GM23338 (cell line): ENCODE results near the gene RNF26. TPM values are rescaled to one million over a fixed set of nuclear protein-coding genes. Genes with fewer than 3 reads are reported as not detected.

Experiments used
- ATAC-seq: fragments of 200-7000 bp; cut with Tn5 transposase; 3 replicates; pipeline ENCODE4 v1.9.1; 2020
- DNase-seq: peaks from one replicate; pipeline ENCODE4 v3.0.0-alpha.2; 2015; ENCODE audit warnings: low spot score
- H2AFZ ChIP-seq: fragments of 200-600 bp; sonication (generic); 2 replicates; pipeline ENCODE4 v1.8.0; 2016; ENCODE audit warnings: antibody characterized with exemption, mild to moderate bottlenecking, moderate library complexity
- H3F3A ChIP-seq: fragments of 200-600 bp; sonication (generic); replicated peaks from 2 replicates; pipeline ENCODE4 v1.8.0; 2017; ENCODE audit warnings: antibody characterized with exemption, mixed run types, low read depth
- H3K27ac ChIP-seq: fragments of 200-600 bp; sonication (generic); 2 replicates; pipeline ENCODE4 v1.6.1; 2016; ENCODE audit warnings: low read depth
- H3K27me3 ChIP-seq: fragments of 200-600 bp; sonication (generic); 2 replicates; pipeline ENCODE4 v1.8.0; 2016; ENCODE audit warnings: mild to moderate bottlenecking, mixed run types, moderate library complexity; ENCODE audit not compliant: insufficient read depth
- H3K36me3 ChIP-seq: fragments of 200-600 bp; sonication (generic); 2 replicates; pipeline ENCODE4 v1.8.0; 2016; ENCODE audit warnings: mild to moderate bottlenecking; ENCODE audit not compliant: insufficient read depth
- H3K4me1 ChIP-seq: fragments of 200-600 bp; sonication (generic); 2 replicates; pipeline ENCODE4 v1.8.0; 2016; ENCODE audit warnings: mild to moderate bottlenecking, moderate library complexity; ENCODE audit not compliant: insufficient read depth
- H3K4me2 ChIP-seq: fragments of 200-600 bp; sonication (generic); 2 replicates; pipeline ENCODE4 v1.7.1; 2017; ENCODE audit warnings: mixed run types
- H3K4me3 ChIP-seq: fragments of 200-600 bp; sonication (generic); 2 replicates; pipeline ENCODE4 v1.6.1; 2016; ENCODE audit warnings: mixed run types
- H3K79me2 ChIP-seq: fragments of 200-600 bp; sonication (generic); replicated peaks from 2 replicates; pipeline ENCODE4 v1.8.0; 2017; ENCODE audit warnings: mild to moderate bottlenecking; ENCODE audit not compliant: insufficient read depth
- H3K9me2 ChIP-seq: fragments of 200-600 bp; sonication (generic); 2 replicates; pipeline ENCODE4 v1.8.0; 2017; ENCODE audit not compliant: insufficient read depth
- H4K20me1 ChIP-seq: fragments of 200-600 bp; sonication (generic); replicated peaks from 2 replicates; pipeline ENCODE4 v1.8.0; 2017; ENCODE audit warnings: mild to moderate bottlenecking; ENCODE audit not compliant: insufficient read depth
- H3K27ac Mint-ChIP-seq: 2 replicates; pipeline ENCODE4 v1.8.0; 2020; ENCODE audit warnings: inconsistent platforms, mild to moderate bottlenecking, moderate library complexity, mixed read lengths
- H3K27me3 Mint-ChIP-seq: 3 replicates; pipeline ENCODE4 v1.8.0; 2022; ENCODE audit warnings: low read depth, mild to moderate bottlenecking, moderate library complexity, mixed read lengths, inconsistent platforms; ENCODE audit not compliant: insufficient read depth, poor library complexity
- H3K36me3 Mint-ChIP-seq: 3 replicates; pipeline ENCODE4 v1.8.0; 2021; ENCODE audit warnings: low read depth, mild to moderate bottlenecking, inconsistent platforms, moderate library complexity, mixed read lengths
- H3K4me1 Mint-ChIP-seq: 3 replicates; pipeline ENCODE4 v1.8.0; 2020; ENCODE audit warnings: mild to moderate bottlenecking, inconsistent platforms, mixed read lengths
- H3K4me3 Mint-ChIP-seq: 3 replicates; pipeline ENCODE4 v1.8.0; 2021; ENCODE audit warnings: moderate library complexity, mild to moderate bottlenecking, inconsistent platforms, mixed read lengths
- H3K9me3 Mint-ChIP-seq: 3 replicates; pipeline ENCODE4 v1.8.0; 2020; ENCODE audit warnings: moderate library complexity, mild to moderate bottlenecking, inconsistent platforms, mixed read lengths
- CREB1 ChIP-seq: fragments of 250-450 bp; sonication (Bioruptor Pico); IDR thresholded peaks from 2 replicates; pipeline ENCODE4 v1.5.0; 2020; ENCODE audit warnings: low read depth, mild to moderate bottlenecking, moderate library complexity
- CTCF ChIP-seq, 2 experiments: fragments of 200-600 bp in 1 of 2; sonication (generic) in 1 of 2; conservative IDR thresholded peaks; 2 replicates each; pipeline versions ENCODE4 v1.5.1 to v1.6.1; 2016 to 2017; ENCODE audit warnings: antibody characterized with exemption in 2 of 2, low read depth in 2 of 2, mild to moderate bottlenecking in 2 of 2, moderate library complexity in 1 of 2
- EZH2 ChIP-seq: fragments of 200-600 bp; sonication (generic); IDR thresholded peaks from one replicate; pipeline ENCODE4 v1.8.0; 2017; ENCODE audit warnings: antibody characterized with exemption, mild to moderate bottlenecking, low read depth; ENCODE audit not compliant: unreplicated experiment
- JUNB ChIP-seq: IDR thresholded peaks from one replicate; pipeline ENCODE4 v1.6.1; 2016; ENCODE audit warnings: antibody characterized with exemption; ENCODE audit not compliant: unreplicated experiment
- NANOG ChIP-seq: IDR thresholded peaks from 2 replicates; pipeline ENCODE4 v1.6.1; 2016; ENCODE audit warnings: antibody characterized with exemption, borderline replicate concordance
- POLR2AphosphoS5 ChIP-seq: IDR thresholded peaks from 2 replicates; pipeline ENCODE4 v1.6.1; 2016; ENCODE audit warnings: antibody characterized with exemption, low read depth
- STAT1 ChIP-seq: IDR thresholded peaks from one replicate; pipeline ENCODE4 v1.6.1; 2016; ENCODE audit warnings: antibody characterized with exemption; ENCODE audit not compliant: unreplicated experiment
- ZNF462 ChIP-seq: fragments of 250-450 bp; sonication (Bioruptor Pico); IDR thresholded peaks from 2 replicates; pipeline ENCODE4 v1.5.0; 2020; ENCODE audit warnings: mild to moderate bottlenecking, moderate library complexity
- polyA plus RNA-seq: library from polyadenylated mRNA; unstranded; fragments of >200 nt; fragmentation: Nextera tagmentation; extraction: Ambion mirVana; gene quantifications from 2 replicates; pipeline ENCODE4 v1.2.1, GENCODE V29; 2016
- total RNA-seq: library from RNA; depleted of rRNA; stranded (reverse); fragments of >200 nt; shearing (Covaris generic); gene quantifications from 2 replicates; pipeline ENCODE4 v1.2.3, GENCODE V29; 2014

RNF26 gene
- total and polyA plus RNA-seq, 2 experiments from 2014 or later = 31.8 to 58.3 TPM

GRCh38 chr11:119375337-119376196 is 41.2 kb downstream of the RNF26 start:
- H3K27ac ChIP-seq = no peak overlapping the region
- H3K4me3 ChIP-seq = no peak overlapping the region

More at GRCh38 chr11:119375337-119376196, 41.2 kb downstream of the RNF26 start:
- Histone ChIP-seq H3K79me2 (no peaks in the 10 kb centered on the region), H3K9me2 (no peaks in the 10 kb centered on the region), H3K4me1 (peaks cover 49% of the 10 kb centered on the region), H3K4me2 (peak overlapping the region; percentile 53; the same call in 1 of the 2 replicates), H3F3A (0 out of 2 replicates have a peak, but pooled peaks cover 3% of the 10 kb centered on the region), H3K27me3 (peaks cover 15% of the 10 kb centered on the region), H4K20me1 (no peaks in the 10 kb centered on the region), H2AFZ (no peak overlapping the region), H3K36me3 (no peaks in the 10 kb centered on the region)
- peaks cover 20% of the 10 kb centered on the region for H3K27me3 Mint-ChIP-seq
- ATAC-seq (peak; percentile 26), DNase-seq (peak; percentile 48)
- no peak overlapping the region for H3K4me3 Mint-ChIP-seq
- no peaks in the 10 kb centered on the region for H3K9me3 Mint-ChIP-seq
- TF ChIP-seq EZH2 (no peak), JUNB (no peak), ZNF462 (CRISPR knock-in tag) (no peak), CREB1 (CRISPR knock-in tag) (no peak), STAT1 (no peak), CTCF (conservative IDR thresholded peaks at IDR 0.05; ENCODE audit: low read depth in 2 of 2) (no peak), NANOG (no peak), POLR2AphosphoS5 (no peak)
- H3K36me3 Mint-ChIP-seq = no peaks in the 10 kb centered on the region
- H3K27ac Mint-ChIP-seq = no peak overlapping the region
- H3K4me1 Mint-ChIP-seq = peaks cover 65% of the 10 kb centered on the region
